ENCODE results near the gene TMEM150A. TPM values are rescaled to one million over a fixed set of nuclear protein-coding genes. Genes with fewer than 3 reads are reported as not detected.
A peak's percentile ranks its signal among the peaks of the same experiment; 100 is the strongest.

The TMEM150A gene
- total RNA-seq, 2 donors from 2014 or later, result 23.1 to 24.4 TPM

DNA sequence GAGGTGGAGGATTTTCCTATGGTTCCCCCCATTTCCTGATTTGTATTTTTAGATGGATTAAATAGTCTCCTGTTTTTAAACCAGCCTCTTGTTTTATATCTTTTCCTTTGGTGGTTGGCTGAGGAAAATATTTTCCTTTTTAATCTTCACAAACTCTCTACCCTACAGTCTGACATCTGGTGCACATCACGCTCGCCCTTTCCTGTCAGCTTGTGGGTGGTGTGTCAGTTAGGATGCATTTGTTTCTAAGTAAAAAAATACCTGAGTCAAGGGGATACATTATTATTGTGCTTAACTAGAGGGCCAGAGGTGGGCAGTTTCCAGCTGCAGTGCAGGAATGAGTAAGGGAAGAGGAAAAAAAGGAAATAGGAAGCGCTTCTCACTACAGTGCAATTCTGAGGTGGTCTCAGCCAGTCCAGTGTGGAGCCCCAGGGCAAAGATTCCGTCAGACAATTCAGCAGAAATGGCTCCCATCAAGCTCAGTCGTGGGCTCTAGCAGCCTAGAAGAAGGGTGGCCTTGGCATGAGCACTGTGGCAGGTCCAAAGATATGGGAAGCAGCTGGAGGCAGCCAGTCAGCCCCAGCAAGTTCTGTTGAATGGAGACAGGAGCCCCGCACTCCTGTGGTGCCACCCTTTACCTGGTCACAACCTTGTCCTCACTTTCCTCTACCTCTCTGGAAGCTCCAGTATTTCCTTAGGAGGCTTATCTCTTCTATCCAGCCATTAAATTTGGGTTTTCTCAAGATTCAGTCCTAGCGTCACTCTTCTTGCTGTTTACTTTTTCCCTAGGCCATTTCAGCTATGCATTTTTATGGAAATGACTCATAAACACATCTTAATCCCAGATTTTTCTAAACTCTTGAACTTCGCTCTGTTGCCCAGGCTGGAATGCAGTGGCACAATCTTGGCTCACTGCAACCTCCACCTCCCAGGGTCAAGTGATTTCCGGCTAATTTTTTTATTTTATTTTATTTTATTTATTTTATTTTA, 47.0 kb upstream of the TMEM150A start:
- Histone ChIP-seq H3K4me1 (peaks cover 8% of the 10 kb centered on the region), H3K27ac (no peak overlapping the region), H3K27me3 (no peaks in the 10 kb centered on the region), H3K36me3 (replicated peaks in 1 of 2; ENCODE audit: insufficient read depth in 1 of 2, low read depth in 2 of 2) (peaks cover 19 to 46% of the 10 kb centered on the region in 2 donors), H3K4me3 (no peak overlapping the region), H3K9me3 (no peaks in the 10 kb centered on the region)
- intact Hi-C loops (cut with DNase I), result no loop called here
- TF ChIP-seq, protein P1, sequence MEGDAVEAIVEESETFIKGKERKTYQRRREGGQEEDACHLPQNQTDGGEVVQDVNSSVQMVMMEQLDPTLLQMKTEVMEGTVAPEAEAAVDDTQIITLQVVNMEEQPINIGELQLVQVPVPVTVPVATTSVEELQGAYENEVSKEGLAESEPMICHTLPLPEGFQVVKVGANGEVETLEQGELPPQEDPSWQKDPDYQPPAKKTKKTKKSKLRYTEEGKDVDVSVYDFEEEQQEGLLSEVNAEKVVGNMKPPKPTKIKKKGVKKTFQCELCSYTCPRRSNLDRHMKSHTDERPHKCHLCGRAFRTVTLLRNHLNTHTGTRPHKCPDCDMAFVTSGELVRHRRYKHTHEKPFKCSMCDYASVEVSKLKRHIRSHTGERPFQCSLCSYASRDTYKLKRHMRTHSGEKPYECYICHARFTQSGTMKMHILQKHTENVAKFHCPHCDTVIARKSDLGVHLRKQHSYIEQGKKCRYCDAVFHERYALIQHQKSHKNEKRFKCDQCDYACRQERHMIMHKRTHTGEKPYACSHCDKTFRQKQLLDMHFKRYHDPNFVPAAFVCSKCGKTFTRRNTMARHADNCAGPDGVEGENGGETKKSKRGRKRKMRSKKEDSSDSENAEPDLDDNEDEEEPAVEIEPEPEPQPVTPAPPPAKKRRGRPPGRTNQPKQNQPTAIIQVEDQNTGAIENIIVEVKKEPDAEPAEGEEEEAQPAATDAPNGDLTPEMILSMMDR (IDR thresholded peaks at IDR 0.05), result no peak
- TF ChIP-seq POLR2A (IDR thresholded peaks at IDR 0.05), result no peak
- DNase-seq, result no peak
- 83 to 93% methylated on average over 9 of the region's 9 CpGs for WGBS, 2 donors
- no peak for ATAC-seq

DNA sequence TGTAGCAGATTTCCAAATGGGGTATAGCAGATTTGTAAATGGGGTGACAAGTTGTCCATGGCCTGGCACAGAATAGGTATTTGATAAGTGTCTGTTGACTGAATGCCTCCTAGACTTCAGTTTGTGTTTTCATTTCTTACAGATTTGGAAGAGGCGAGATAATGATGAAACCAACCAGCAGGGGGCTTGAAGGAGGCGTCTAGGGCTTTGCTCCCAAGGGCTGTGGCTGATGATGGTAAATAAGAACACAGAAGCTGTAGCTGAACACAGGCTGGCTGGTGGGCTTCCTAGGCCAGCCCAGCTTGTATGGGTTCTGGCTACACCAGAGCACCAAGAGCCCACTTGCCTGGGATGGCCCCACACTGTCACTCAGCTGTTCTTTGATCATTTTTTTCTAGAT, 46.1 kb upstream of the TMEM150A start:
- H3K9me3 ChIP-seq, result no peaks in the 10 kb centered on the region
- peaks cover 19 to 52% of the 10 kb centered on the region in 2 donors for H3K36me3 ChIP-seq (replicated peaks in 1 of 2; ENCODE audit: insufficient read depth in 1 of 2, low read depth in 2 of 2)
- no peaks in the 10 kb centered on the region for H3K27me3 ChIP-seq
- no peak for ATAC-seq
- 64 to 83% methylated on average over 2 of the region's 2 CpGs for WGBS, 2 donors
- DNase-seq, result no peak
- no peak overlapping the region for H3K4me3 ChIP-seq
- no peak overlapping the region for H3K27ac ChIP-seq
- TF ChIP-seq POLR2A (IDR thresholded peaks at IDR 0.05), result no peak
- TF ChIP-seq, protein P1 (IDR thresholded peaks at IDR 0.05), result peak in 5 of 7 experiments; percentile 8 to 17 (median 9)
- H3K4me1 ChIP-seq, result peaks cover 8% of the 10 kb centered on the region
- intact Hi-C loops (cut with DNase I), result no loop called here

DNA sequence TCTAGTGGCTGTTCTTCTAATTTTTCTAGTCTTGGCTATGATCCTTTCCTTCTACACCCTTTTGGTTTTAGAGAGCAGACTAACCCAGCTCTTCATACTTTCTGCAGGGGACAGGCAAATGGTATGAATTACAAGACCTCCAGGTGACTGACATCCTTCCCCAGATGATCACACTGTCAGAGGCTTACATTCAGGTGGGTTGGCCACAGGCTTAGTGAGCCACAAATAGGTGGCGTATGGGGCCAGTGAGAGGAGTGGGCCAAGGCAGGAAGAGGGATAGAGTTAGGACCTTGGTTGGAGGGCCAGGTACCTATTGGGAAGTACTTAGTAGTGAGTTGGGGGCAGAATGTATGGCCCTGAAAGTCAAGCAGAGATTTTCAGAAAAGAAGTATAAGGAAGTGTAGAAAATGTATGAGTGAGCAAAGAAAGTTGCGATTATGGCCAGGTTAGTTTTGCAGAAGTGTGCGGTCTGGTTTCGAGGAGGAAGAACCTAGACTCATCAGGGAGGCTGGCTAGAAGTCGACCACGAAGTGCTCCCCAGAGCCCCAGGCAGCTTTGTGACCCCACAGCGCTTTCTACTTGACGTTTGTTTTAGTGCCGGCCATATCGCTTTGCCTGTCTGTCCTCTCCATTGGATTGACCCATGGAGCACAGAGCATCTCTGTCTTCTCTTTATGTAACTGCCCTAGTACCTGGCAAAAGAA, 45.5 kb upstream of the TMEM150A start:
- no peak overlapping the region for H3K27ac ChIP-seq

DNA sequence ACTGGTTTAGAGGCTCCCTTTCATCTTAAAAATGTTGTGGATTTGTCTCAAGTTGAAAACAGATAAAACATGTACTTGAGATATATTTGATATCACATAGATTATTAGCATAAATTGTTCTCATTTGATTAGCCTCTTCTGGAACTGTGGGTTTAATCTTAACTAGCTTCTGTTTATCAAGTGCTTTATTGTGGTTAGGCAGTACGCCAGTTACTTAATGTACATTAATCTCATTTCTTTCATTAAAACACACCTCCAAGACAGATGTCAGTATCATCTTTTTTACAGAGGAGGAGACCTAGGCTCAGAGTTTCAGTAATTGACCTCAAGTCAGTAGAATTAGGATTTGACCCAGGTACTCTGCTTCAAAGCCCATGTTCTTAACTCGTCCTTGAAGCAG, 43.7 kb upstream of the TMEM150A start:
- H3K4me1 ChIP-seq, result peaks cover 8% of the 10 kb centered on the region
- H3K9me3 ChIP-seq, result no peaks in the 10 kb centered on the region
- intact Hi-C loops (cut with DNase I), result no loop called here
- ATAC-seq, result no peak
- no peak for DNase-seq
- H3K27me3 ChIP-seq, result no peaks in the 10 kb centered on the region
- H3K4me3 ChIP-seq, result no peak overlapping the region
- no peak overlapping the region for H3K27ac ChIP-seq
- peaks cover 19 to 65% of the 10 kb centered on the region in 2 donors for H3K36me3 ChIP-seq (replicated peaks in 1 of 2; ENCODE audit: insufficient read depth in 1 of 2, low read depth in 2 of 2)
- 86 to 93% methylated on average over 2 of the region's 2 CpGs for WGBS, 2 donors
- TF ChIP-seq POLR2A (IDR thresholded peaks at IDR 0.05), result no peak
- TF ChIP-seq, protein P1 (IDR thresholded peaks at IDR 0.05), result no peak

More for the DNA sequence above, 45.5 kb upstream of the TMEM150A start:
- H3K27me3 ChIP-seq, result no peaks in the 10 kb centered on the region
- H3K36me3 ChIP-seq (replicated peaks in 1 of 2; ENCODE audit: insufficient read depth in 1 of 2, low read depth in 2 of 2), result peaks cover 19 to 54% of the 10 kb centered on the region in 2 donors
- H3K4me3 ChIP-seq, result no peak overlapping the region
- DNase-seq (no peak), ATAC-seq (no peak)
- intact Hi-C loops (cut with DNase I), result no loop called here
- peaks cover 8% of the 10 kb centered on the region for H3K4me1 ChIP-seq
- TF ChIP-seq, protein P1 (IDR thresholded peaks at IDR 0.05), result no peak
- TF ChIP-seq POLR2A (IDR thresholded peaks at IDR 0.05), result no peak
- no peaks in the 10 kb centered on the region for H3K9me3 ChIP-seq
- WGBS, 2 donors, result 75 to 94% methylated on average over 10 of the region's 10 CpGs

All from body of pancreas (tissue), 4 donors.